H9 (cell line): ENCODE results near the gene WDR81. TPM values are rescaled to one million over a fixed set of nuclear protein-coding genes. Genes with fewer than 3 reads are reported as not detected.

Experiments
- DNase-seq: peaks from one replicate; pipeline ENCODE4 v3.0.0-alpha.2; 2017
- H2AFZ ChIP-seq: one replicate; pipeline ENCODE4 v1.6.1; 2013; ENCODE audit warnings: mild to moderate bottlenecking, low read length, control low read depth, moderate library complexity
- H2AK5ac ChIP-seq: 2 replicates; pipeline ENCODE4 v1.6.1; 2013; ENCODE audit warnings: low read length, control low read depth, mixed read lengths; ENCODE audit not compliant: insufficient read length
- H2BK120ac ChIP-seq: one replicate; pipeline ENCODE4 v1.6.1; 2013; ENCODE audit warnings: low read depth, mild to moderate bottlenecking, low read length, control low read depth, inconsistent platforms; ENCODE audit not compliant: poor library complexity, severe bottlenecking
- H2BK12ac ChIP-seq: 2 replicates; pipeline ENCODE4 v1.6.1; 2013; ENCODE audit warnings: low read length, control low read depth, mixed read lengths, low read depth; ENCODE audit not compliant: insufficient read length
- H2BK15ac ChIP-seq: 2 replicates; pipeline ENCODE4 v1.6.1; 2013; ENCODE audit warnings: low read depth, low read length, control low read depth
- H2BK20ac ChIP-seq: one replicate; pipeline ENCODE4 v1.6.1; 2013; ENCODE audit warnings: low read depth, mild to moderate bottlenecking, low read length, control low read depth, inconsistent platforms; ENCODE audit not compliant: poor library complexity, severe bottlenecking
- H2BK5ac ChIP-seq: 2 replicates; pipeline ENCODE4 v1.6.1; 2013; ENCODE audit warnings: low read length, control low read depth, mixed read lengths; ENCODE audit not compliant: insufficient read length
- H3K14ac ChIP-seq: 2 replicates; pipeline ENCODE4 v1.6.1; 2013; ENCODE audit warnings: low read length, control low read depth; ENCODE audit not compliant: insufficient read depth
- H3K18ac ChIP-seq: 2 replicates; pipeline ENCODE4 v1.6.1; 2013; ENCODE audit warnings: low read depth, mild to moderate bottlenecking, mixed read lengths, low read length, control low read depth; ENCODE audit not compliant: insufficient read length
- H3K23ac ChIP-seq: 2 replicates; pipeline ENCODE4 v1.6.1; 2013; ENCODE audit warnings: low read length, control low read depth, mixed read lengths, low read depth; ENCODE audit not compliant: insufficient read length
- H3K23me2 ChIP-seq: 2 replicates; pipeline ENCODE4 v1.6.1; 2013; ENCODE audit warnings: low read depth, mild to moderate bottlenecking, mixed read lengths, low read length, control low read depth; ENCODE audit not compliant: insufficient read length, poor library complexity, severe bottlenecking
- H3K27ac ChIP-seq: 2 replicates; pipeline ENCODE4 v1.5.1; 2013; ENCODE audit warnings: low read length, control low read depth, mixed read lengths, low read depth; ENCODE audit not compliant: insufficient read length
- H3K27me3 ChIP-seq: 2 replicates; pipeline ENCODE4 v1.6.1; 2013; ENCODE audit warnings: low read length, control low read depth, inconsistent platforms; ENCODE audit not compliant: insufficient read depth
- H3K4ac ChIP-seq: 2 replicates; pipeline ENCODE4 v1.6.1; 2013; ENCODE audit warnings: low read depth, mild to moderate bottlenecking, control low read depth, inconsistent platforms, low read length, moderate library complexity
- H3K4me1 ChIP-seq: 2 replicates; pipeline ENCODE4 v1.6.1; 2013; ENCODE audit warnings: low read length, control low read depth, inconsistent platforms; ENCODE audit not compliant: insufficient read depth
- H3K4me2 ChIP-seq: 2 replicates; pipeline ENCODE4 v1.6.1; 2013; ENCODE audit warnings: low read length, control low read depth, mixed read lengths; ENCODE audit not compliant: insufficient read length, insufficient read depth
- H3K56ac ChIP-seq: 2 replicates; pipeline ENCODE4 v1.6.1; 2013; ENCODE audit warnings: low read depth, mild to moderate bottlenecking, mixed read lengths, low read length, control low read depth; ENCODE audit not compliant: insufficient read length
- H3K79me1 ChIP-seq: 2 replicates; pipeline ENCODE4 v1.6.1; 2013; ENCODE audit warnings: low read depth, mild to moderate bottlenecking, moderate library complexity, low read length, control low read depth, inconsistent platforms; ENCODE audit not compliant: insufficient read depth, poor library complexity, severe bottlenecking
- H3K79me2 ChIP-seq: 2 replicates; pipeline ENCODE4 v1.6.1; 2013; ENCODE audit warnings: low read length, control low read depth, inconsistent platforms; ENCODE audit not compliant: insufficient read depth
- H3K9ac ChIP-seq: 2 replicates; pipeline ENCODE4 v1.6.1; 2013; ENCODE audit warnings: low read length, control low read depth, mixed read lengths; ENCODE audit not compliant: insufficient read length; ENCODE audit errors: extremely low read depth
- H3K9me3 ChIP-seq: one replicate; pipeline ENCODE4 v1.6.1; 2013; ENCODE audit warnings: low read depth, low read length, inconsistent platforms; ENCODE audit not compliant: control insufficient read depth
- H3T11ph ChIP-seq: one replicate; pipeline ENCODE4 v1.6.1; 2013; ENCODE audit warnings: mild to moderate bottlenecking, low read length, control low read depth, inconsistent platforms
- H4K20me1 ChIP-seq: one replicate; pipeline ENCODE4 v1.6.1; 2013; ENCODE audit not compliant: control insufficient read depth, insufficient read length, insufficient read depth
- H4K5ac ChIP-seq: 2 replicates; pipeline ENCODE4 v1.6.1; 2013; ENCODE audit warnings: low read depth, mild to moderate bottlenecking, mixed read lengths, low read length, control low read depth; ENCODE audit not compliant: insufficient read length
- H4K8ac ChIP-seq: replicated peaks from 2 replicates; pipeline ENCODE4 v1.6.1; 2013; ENCODE audit warnings: low read length, control low read depth, mixed read lengths, low read depth; ENCODE audit not compliant: insufficient read length
- H4K91ac ChIP-seq: 2 replicates; pipeline ENCODE4 v1.6.1; 2013; ENCODE audit warnings: low read depth, mild to moderate bottlenecking, moderate library complexity, mixed read lengths, low read length, control low read depth; ENCODE audit not compliant: insufficient read length
- H3K27ac Mint-ChIP-seq, 3 experiments: 2 replicates in 2 of 3; 3 replicates in 1 of 3; pipeline ENCODE4 v1.8.0; 2020 to 2021; ENCODE audit warnings: mixed read lengths in 3 of 3, mild to moderate bottlenecking in 1 of 3, moderate library complexity in 1 of 3
- H3K27me3 Mint-ChIP-seq: 2 replicates; pipeline ENCODE4 v1.8.0; 2021; ENCODE audit warnings: low read depth, mild to moderate bottlenecking, moderate library complexity, mixed read lengths
- H3K36me3 Mint-ChIP-seq, 3 experiments: 2 replicates in 2 of 3; 3 replicates in 1 of 3; pipeline ENCODE4 v1.8.0; 2020 to 2021; ENCODE audit warnings: low read depth in 3 of 3, mixed read lengths in 3 of 3; ENCODE audit not compliant: insufficient read depth in 1 of 3
- H3K4me1 Mint-ChIP-seq, 2 experiments: 2 replicates each; pipeline ENCODE4 v1.8.0; 2020; ENCODE audit warnings: mixed read lengths in 2 of 2
- H3K4me3 Mint-ChIP-seq, 2 experiments: 2 replicates in 1 of 2; 3 replicates in 1 of 2; pipeline ENCODE4 v1.8.0; 2020 to 2021; ENCODE audit warnings: mild to moderate bottlenecking in 2 of 2, mixed read lengths in 2 of 2, moderate library complexity in 1 of 2
- H3K9me3 Mint-ChIP-seq, 2 experiments: 2 replicates in 1 of 2; 3 replicates in 1 of 2; pipeline ENCODE4 v1.8.0; 2020; ENCODE audit warnings: mild to moderate bottlenecking in 2 of 2, mixed read lengths in 2 of 2, moderate library complexity in 1 of 2
- CTCF ChIP-seq: fragments of 200-600 bp; sonication (generic); conservative IDR thresholded peaks from 3 replicates; pipeline ENCODE4 v1.8.0; 2021; ENCODE audit warnings: antibody characterized with exemption, mild to moderate bottlenecking
- WGBS: extraction: QIAGEN DNeasy Blood & Tissue Kit; methylation state at CpG from one replicate; pipeline ENCODE4 v1.1.7; 2013; ENCODE audit warnings: missing lambda C conversion rate, low lambda C conversion rate, mixed read lengths; ENCODE audit not compliant: insufficient read length; ENCODE audit errors: extremely low coverage; 5-methylcytosine and 5-hydroxymethylcytosine counted together
- total RNA-seq: library from RNA; stranded (reverse); gene quantifications from 2 replicates; pipeline ENCODE4 v1.2.1, GENCODE V29; 2021

WDR81 gene
- total RNA-seq, 1 experiment from 2014 or later, result 20.2 TPM

DNA sequence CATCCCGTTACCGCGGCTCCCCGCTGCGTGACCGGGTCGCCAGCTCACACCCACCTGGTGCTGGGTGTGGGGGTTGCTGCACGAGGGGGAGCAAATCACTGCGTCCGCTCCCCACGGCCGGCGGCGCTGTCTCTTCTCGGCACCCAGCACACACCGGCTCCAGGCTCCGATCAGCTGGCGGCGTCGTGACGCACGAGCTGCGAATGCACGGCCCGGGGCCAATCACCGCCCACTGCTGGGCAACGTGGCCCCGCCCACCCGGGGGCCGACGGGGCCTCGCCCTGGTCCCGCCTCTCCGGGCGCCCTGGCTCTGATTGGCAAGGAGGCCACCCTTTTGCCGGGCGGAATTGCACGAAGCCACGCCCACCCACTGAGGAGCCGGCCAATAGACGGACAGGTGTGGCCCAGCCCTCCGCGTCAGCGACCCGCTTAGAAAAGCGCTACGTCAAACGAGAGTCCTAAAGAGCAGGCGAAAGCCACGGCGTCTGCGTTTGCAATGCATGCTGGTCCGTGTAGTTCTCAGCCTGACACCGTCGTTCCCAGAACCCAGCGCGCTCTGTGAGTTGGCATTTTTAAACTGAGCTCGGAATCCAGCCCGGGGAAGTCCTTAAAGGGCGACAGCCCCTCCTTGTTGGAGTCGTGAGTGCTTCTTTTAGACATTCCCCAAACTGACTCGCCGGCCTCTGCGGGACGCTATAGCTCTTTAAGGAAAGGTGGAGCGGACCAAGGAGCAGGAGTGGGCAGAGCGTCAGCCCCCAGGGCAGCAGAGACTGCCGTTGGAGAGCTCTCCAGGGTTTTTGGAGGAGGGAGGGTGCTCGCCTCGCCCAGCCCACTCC is 8.2 kb upstream of the WDR81 start:
- no CpG with 5 or more reads among the region's 70 CpGs for WGBS
- Histone ChIP-seq H2BK15ac (no peak overlapping the region), H3K79me2 (no peaks in the 10 kb centered on the region), H3K4me2 (peak overlapping the region; percentile 80), H3K27ac (peak overlapping the region; percentile 91), H4K91ac (no peak overlapping the region), H2BK12ac (no peak overlapping the region), H3K23ac (no peak overlapping the region), H3K23me2 (peaks cover 22% of the 10 kb centered on the region), H3K4me1 (peaks cover 2% of the 10 kb centered on the region; the same call in 1 of the 2 replicates), H3T11ph (no peak overlapping the region), H2BK5ac (no peak overlapping the region), H3K14ac (peak overlapping the region; percentile 67; the same call in 1 of the 2 replicates), H3K27me3 (no peaks in the 10 kb centered on the region), H3K9me3 (no peaks in the 10 kb centered on the region), H2AFZ (no peak overlapping the region), H4K5ac (no peak overlapping the region), H3K4ac (no peak overlapping the region), H2BK20ac (no peak overlapping the region), H3K56ac (no peak overlapping the region), H2BK120ac (no peak overlapping the region), H3K79me1 (no peaks in the 10 kb centered on the region), H4K8ac (no peak overlapping the region), H3K18ac (peak overlapping the region; percentile 69), H2AK5ac (no peak overlapping the region), H3K9ac (peak overlapping the region; percentile 71), H4K20me1 (no peaks in the 10 kb centered on the region)
- H3K4me3 Mint-ChIP-seq, result peak overlapping the region; percentile 88 to 94
- H3K27ac Mint-ChIP-seq, result peak overlapping the region; percentile 99 to 100 (median 99)
- peaks cover 0 to 13% (median 2%) of the 10 kb centered on the region in 3 experiments; a peak in 3 of 7 replicates for H3K36me3 Mint-ChIP-seq
- no peaks in the 10 kb centered on the region; a peak in 1 of 5 replicates for H3K9me3 Mint-ChIP-seq
- no peak for TF ChIP-seq CTCF
- H3K27me3 Mint-ChIP-seq, result no peaks in the 10 kb centered on the region
- DNase-seq, result peak; percentile 100
- H3K4me1 Mint-ChIP-seq, result peaks cover 31 to 32% of the 10 kb centered on the region in 2 experiments
